HG03139 (cell line): ENCODE measurements around the gene OOEP.
"Not testable (repeated sequence)": the region's sequence is repeated elsewhere in the genome, so short reads cannot be mapped to it uniquely, and the experiment has no call there.

ENCODE experiments used
- ATAC-seq: cut with Tn5 transposase; IDR thresholded peaks from one replicate; pipeline ENCODE4 v1.9.1; 2021; ENCODE audit not compliant: unreplicated experiment

OOEP gene

GRCh38 chr6:73369563-73369962 is at the start of gene OOEP:
Gene OOEP (minus strand): TSS chr6:73369897. CDS start chr6:73369792, 105 bp downstream.
- no peak for ATAC-seq

DNA sequence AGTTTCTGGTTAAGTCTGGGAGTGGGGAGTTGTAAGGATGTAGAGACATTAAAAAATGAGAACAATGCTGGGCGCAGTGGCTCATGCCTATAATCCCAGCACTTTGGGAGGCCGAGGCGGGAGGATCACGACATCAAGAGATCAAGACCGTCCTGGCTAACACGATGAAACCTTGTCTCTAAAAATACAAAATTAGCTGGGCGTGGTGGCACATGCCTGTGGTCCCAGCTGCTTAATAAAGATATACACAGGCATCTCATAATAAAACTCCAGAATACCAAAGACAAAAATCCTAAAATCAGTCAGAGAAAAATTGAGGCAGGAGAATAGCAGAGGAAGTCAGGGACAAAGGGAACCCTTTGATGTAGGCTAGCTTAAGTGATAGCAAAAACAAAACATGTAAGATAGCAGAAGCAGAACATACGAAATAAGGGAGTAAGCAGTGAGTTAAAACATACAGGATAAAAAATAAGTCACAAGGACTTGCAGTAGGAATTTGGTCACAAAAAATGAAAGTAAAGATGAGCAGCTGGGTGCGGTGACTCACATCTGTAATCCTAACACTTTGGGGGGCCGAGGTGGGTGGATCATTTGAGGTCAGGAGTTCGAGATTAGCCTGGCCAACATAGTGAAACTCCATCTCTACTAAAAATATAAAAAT is 48.5 kb upstream of the OOEP start:
- ATAC-seq = no peak

DNA sequence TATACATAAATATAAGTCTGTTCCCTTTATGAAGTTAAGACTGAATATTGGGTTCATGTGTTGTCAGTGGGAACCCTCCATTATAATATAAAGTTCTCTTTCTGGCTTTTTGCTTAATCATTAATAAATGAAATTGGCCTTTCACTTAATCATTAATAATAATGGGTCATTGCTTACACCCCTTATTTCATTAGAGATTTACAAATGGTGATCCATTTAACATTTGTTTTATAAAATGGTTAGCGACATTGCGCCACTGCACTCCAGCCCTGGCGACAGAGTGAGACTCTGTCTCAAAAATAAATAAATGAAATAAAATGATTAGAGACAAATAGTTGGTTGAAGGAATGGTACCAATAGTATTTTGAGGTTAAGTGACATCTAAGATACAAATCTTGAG is 43.4 kb upstream of the OOEP start:
- no peak for ATAC-seq

DNA sequence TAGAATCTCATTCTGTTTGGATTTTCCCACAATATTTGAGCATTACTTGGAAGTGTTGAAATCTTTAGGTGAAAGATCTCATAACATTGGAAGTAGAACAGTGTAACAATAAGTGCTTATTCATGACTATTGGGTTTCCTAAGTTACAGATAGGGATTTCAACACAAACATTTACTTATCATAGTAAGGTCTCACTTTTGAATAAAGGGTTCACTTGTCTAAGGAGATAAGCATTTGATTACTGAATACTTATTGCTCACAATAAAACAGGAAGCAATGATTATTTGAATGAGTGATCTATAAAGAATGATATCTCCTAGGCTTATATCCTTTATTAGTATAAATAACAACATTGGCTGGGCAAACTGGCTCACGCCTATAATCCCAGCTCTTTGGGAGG is 39.7 kb upstream of the OOEP start:
- no peak for ATAC-seq

DNA sequence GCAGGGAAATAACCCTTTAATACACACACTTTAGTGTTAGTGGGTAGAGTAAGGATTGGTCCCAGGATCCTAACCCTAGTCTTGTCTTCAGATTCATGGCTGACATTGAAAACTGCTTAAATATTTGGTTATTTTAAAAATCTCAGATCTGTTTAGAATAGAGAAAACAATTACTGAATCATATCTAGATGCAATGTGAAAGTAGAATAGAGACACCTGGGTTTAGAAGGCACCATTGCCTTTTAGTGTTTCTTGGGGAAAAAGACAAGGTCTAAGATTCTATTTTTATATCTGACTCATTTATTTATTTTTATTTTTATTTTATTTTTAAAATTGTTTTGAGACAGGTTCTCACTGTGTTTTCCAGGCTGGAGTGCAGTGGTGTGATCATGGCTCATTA is 31.0 kb upstream of the OOEP start:
- ATAC-seq = no peak

DNA sequence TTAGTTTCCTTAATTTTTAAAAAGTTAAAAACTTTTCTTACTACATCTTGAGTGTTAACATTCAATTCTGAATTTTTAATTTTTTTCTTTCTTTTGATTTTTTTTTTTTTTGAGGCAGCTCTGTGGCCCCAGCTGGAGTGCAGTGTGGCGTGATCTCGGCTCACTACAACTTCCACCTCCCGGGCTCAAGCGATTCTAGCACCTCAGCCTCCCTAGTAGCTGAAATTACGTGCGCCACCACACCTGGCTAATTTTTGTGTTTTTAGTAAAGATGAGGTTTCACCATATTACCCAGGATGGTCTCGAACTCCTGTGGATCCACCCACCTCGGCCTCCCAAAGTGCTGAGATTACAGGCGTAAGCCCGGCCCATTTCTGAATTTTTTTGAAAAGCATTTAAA is 26.2 kb upstream of the OOEP start:
- ATAC-seq = no peak

- ATAC-seq = no peak
Measured at GRCh38 chr6:73394577-73395354, 25.1 kb upstream of the OOEP start, which contains the start of gene DDX43. Gene DDX43 (plus strand): TSS chr6:73394828. CDS start chr6:73394906, 78 bp downstream.

DNA sequence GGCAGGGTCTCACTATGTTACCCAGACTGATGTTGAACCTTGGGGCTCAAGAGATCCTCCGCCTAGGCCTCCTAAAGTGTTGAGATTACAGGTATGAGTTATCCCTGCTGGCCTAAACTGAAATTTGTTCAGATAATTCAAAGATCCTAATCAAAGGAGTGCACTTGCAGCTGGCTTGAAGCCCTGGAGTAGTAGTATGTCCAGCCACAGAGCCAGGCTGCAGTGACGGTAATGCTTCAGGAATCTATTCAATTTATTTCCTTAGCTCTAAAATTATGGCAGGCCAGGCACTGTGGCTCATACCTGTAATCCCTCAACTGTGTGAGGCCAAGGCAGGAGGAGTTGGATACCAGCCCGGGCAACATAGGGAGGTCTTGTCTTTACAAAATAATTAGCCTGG is 23.6 kb upstream of the OOEP start:
- ATAC-seq = no peak

GRCh38 chr6:73392188-73392587 is 22.5 kb upstream of the OOEP start:
- ATAC-seq = not testable (repeated sequence)

DNA sequence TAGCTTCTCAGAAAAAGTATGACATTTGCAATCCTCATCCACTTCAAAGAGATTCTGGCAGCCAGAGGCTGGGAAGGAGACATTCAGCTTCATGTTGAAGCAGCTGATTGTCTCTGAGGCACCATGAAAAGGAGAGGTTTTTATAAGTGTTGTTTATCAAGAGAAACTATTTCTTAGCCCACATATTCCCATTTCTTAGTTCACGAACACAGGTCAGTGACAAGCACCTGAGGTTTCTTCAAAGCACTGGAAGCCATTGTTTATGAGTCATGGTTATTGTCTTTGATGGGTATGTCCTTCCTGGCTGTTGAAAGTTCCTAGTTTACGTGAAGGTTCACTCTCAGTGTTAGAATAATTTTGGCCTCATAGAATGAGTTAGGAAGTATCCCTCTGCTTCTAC is 22.0 kb upstream of the OOEP start:
- ATAC-seq = no peak

DNA sequence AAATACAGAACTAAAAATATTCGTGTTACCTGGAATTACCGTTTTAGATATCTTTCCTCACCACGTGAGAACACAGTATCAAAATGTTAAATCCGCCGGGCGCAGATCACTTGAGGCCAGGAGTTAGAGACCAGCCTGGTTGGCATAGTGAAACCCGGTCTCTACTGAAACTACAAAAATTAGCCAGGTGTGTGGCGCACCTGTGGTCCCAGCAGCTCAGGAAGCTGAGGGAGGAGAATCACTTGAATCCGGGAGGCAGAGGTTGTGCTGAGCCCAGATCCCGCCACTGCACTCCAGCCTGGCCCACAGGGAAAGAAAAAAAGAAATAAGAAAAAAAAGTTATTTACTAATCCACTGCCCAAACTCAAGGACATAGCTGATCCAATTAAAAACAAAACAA is 20.2 kb upstream of the OOEP start:
- ATAC-seq = no peak

DNA sequence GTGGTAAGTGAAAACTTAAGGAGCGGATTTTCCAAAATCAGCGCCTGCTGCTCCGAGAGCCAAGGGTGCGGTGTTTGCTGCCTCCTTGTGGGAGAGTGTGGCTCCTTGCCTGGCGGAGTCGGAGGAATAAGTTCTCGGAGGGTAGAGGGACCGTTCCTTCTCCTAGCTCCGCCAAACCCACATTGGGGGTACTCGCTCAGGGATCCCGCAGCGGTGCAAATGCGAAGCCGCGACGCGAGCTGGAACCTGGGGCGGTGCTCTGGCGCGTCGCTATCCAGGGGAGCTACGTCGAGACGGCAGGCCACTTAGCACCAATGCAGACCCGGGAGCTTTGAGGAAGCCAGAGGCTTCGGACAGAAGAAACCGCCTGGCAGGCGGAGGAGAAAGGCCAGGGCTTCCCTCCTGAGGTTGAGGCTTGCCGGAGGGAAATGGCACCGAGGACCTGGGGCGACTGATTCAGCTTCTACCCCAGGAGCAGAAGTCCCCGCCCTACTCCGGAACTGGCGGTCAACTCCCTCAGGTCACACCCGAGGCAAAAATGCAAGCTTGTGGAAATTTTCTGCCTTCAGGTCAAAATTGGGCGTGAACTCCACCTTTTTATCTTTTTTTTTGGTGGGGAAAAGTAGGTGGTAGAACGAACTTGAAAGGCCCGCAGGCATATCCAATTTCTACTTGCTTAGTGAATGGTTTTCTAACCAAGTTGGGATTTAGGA is 19.3 kb upstream of the OOEP start:
- peak; percentile 64 for ATAC-seq

GRCh38 chr6:73388433-73388799 is 18.7 kb upstream of the OOEP start:
- ATAC-seq = no peak

- ATAC-seq = no peak
Measured at GRCh38 chr6:73382462-73383113, 12.9 kb upstream of the OOEP start.

DNA sequence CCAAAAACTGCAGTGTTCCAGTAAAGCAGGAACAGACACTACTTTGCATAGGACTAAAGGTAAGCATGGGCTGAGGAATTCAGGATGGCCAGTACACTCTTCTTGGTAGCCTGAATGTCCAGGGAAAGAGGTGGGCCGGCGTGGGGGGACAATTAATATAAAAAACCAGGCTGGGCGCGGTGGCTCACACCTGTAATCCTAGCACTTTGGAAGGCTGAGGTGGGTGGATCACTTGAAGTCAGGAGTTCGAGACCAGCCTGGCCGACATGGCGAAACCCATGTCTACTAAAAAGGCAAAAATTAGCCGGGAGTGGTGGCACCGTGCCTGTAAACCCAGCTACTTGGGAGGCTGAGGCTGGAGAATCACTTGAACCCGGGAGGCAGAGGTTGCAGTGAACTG is 11.8 kb upstream of the OOEP start:
- not testable (repeated sequence) for ATAC-seq

- no peak for ATAC-seq
Measured at GRCh38 chr6:73377225-73377624, 7.5 kb upstream of the OOEP start.

DNA sequence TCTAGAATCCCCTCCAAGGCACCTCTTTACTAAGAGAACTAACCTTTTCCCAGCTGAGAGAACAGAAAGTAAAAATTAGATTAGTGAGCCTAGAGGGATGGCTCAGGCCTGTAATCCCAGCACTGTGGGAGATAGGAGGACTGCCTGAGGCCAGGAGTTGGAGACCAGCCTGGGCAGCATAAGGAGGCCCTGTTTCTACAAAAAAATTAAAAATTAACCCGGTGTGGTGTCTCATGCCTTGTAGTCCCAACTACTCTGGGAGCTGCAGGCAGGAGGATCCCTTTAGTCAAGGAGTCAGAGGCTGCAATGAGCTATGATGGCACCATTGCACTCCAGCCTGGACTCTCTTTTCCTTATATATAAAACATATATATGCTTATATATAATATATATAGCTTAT is 5.5 kb upstream of the OOEP start:
- no peak for ATAC-seq

GRCh38 chr6:73372516-73372915 is 2.8 kb upstream of the OOEP start:
- no peak for ATAC-seq

GRCh38 chr6:73371984-73372383 is 2.3 kb upstream of the OOEP start:
- no peak for ATAC-seq

DNA sequence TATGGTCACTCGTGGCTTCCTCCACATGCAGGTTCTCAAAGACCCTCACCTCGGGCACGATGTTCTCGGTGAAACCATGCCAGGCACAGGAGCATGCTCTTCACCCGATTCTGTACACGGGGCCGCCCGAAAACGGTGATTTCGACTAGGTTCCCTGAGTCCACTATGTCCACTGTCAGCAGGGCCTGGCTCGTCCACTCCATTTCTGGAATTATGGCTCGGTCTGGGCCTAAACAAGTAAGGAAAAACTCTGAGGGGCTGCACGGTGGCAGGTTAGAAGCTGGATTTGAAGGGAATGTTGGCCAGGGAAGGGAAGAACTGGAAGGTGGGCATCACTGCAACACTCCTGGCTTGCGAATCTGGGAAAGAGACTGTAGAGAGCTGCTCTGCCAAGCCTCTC is 540 bp downstream of the OOEP start:
- no peak for ATAC-seq

GRCh38 chr6:73368675-73369074 is 1.0 kb downstream of the OOEP start:
- ATAC-seq = no peak
